PFSK-1 (cell line): ENCODE results near the gene A2ML1.

ENCODE experiments used
- FOXP2 ChIP-seq: optimal IDR thresholded peaks from 2 replicates; pipeline ENCODE3; 2011; ENCODE audit warnings: borderline replicate concordance, control low read depth, inconsistent platforms; ENCODE audit not compliant: insufficient read depth; ENCODE audit errors: extremely low read length, extremely low read depth
- POLR2AphosphoS5 ChIP-seq: IDR thresholded peaks from 2 replicates; pipeline ENCODE4 v1.6.1; 2012; ENCODE audit warnings: low read depth, mild to moderate bottlenecking, control low read depth, low read length, moderate library complexity
- REST ChIP-seq, 2 experiments: IDR thresholded peaks; 2 replicates each; pipeline versions ENCODE4 v1.6.1 to v1.8.0; 2011 to 2012; ENCODE audit warnings: low read depth in 2 of 2, low read length in 2 of 2, control low read depth in 1 of 2, inconsistent platforms in 1 of 2, mild to moderate bottlenecking in 1 of 2, moderate library complexity in 1 of 2; ENCODE audit not compliant: insufficient read depth in 1 of 2

GRCh38 chr12:8891976-8892375 lies 69.6 kb downstream of the A2ML1 start:
- TF ChIP-seq POLR2AphosphoS5 (no peak), FOXP2 (no peak), REST (IDR thresholded peaks at IDR 0.05; ENCODE audit: insufficient read depth in 1 of 2, low read depth in 2 of 2, low read length in 2 of 2) (no peak)
